GM23338 (cell line): Measurements from ENCODE around the gene TAF4. TPM values are rescaled to one million over a fixed set of nuclear protein-coding genes. Genes with fewer than 3 reads are reported as not detected.

Experiments used
- ATAC-seq: fragments of 200-7000 bp; cut with Tn5 transposase; 3 replicates; pipeline ENCODE4 v1.9.1; 2020
- DNase-seq: peaks from one replicate; pipeline ENCODE4 v3.0.0-alpha.2; 2015; ENCODE audit warnings: low spot score
- H2AFZ ChIP-seq: fragments of 200-600 bp; sonication (generic); 2 replicates; pipeline ENCODE4 v1.8.0; 2016; ENCODE audit warnings: antibody characterized with exemption, mild to moderate bottlenecking, moderate library complexity
- H3F3A ChIP-seq: fragments of 200-600 bp; sonication (generic); replicated peaks from 2 replicates; pipeline ENCODE4 v1.8.0; 2017; ENCODE audit warnings: antibody characterized with exemption, mixed run types, low read depth
- H3K27ac ChIP-seq: fragments of 200-600 bp; sonication (generic); 2 replicates; pipeline ENCODE4 v1.6.1; 2016; ENCODE audit warnings: low read depth
- H3K27me3 ChIP-seq: fragments of 200-600 bp; sonication (generic); 2 replicates; pipeline ENCODE4 v1.8.0; 2016; ENCODE audit warnings: mild to moderate bottlenecking, mixed run types, moderate library complexity; ENCODE audit not compliant: insufficient read depth
- H3K36me3 ChIP-seq: fragments of 200-600 bp; sonication (generic); 2 replicates; pipeline ENCODE4 v1.8.0; 2016; ENCODE audit warnings: mild to moderate bottlenecking; ENCODE audit not compliant: insufficient read depth
- H3K4me1 ChIP-seq: fragments of 200-600 bp; sonication (generic); 2 replicates; pipeline ENCODE4 v1.8.0; 2016; ENCODE audit warnings: mild to moderate bottlenecking, moderate library complexity; ENCODE audit not compliant: insufficient read depth
- H3K4me2 ChIP-seq: fragments of 200-600 bp; sonication (generic); 2 replicates; pipeline ENCODE4 v1.7.1; 2017; ENCODE audit warnings: mixed run types
- H3K4me3 ChIP-seq: fragments of 200-600 bp; sonication (generic); 2 replicates; pipeline ENCODE4 v1.6.1; 2016; ENCODE audit warnings: mixed run types
- H3K79me2 ChIP-seq: fragments of 200-600 bp; sonication (generic); replicated peaks from 2 replicates; pipeline ENCODE4 v1.8.0; 2017; ENCODE audit warnings: mild to moderate bottlenecking; ENCODE audit not compliant: insufficient read depth
- H3K9me2 ChIP-seq: fragments of 200-600 bp; sonication (generic); 2 replicates; pipeline ENCODE4 v1.8.0; 2017; ENCODE audit not compliant: insufficient read depth
- H4K20me1 ChIP-seq: fragments of 200-600 bp; sonication (generic); replicated peaks from 2 replicates; pipeline ENCODE4 v1.8.0; 2017; ENCODE audit warnings: mild to moderate bottlenecking; ENCODE audit not compliant: insufficient read depth
- H3K27ac Mint-ChIP-seq: 2 replicates; pipeline ENCODE4 v1.8.0; 2020; ENCODE audit warnings: inconsistent platforms, mild to moderate bottlenecking, moderate library complexity, mixed read lengths
- H3K27me3 Mint-ChIP-seq: 3 replicates; pipeline ENCODE4 v1.8.0; 2022; ENCODE audit warnings: low read depth, mild to moderate bottlenecking, moderate library complexity, mixed read lengths, inconsistent platforms; ENCODE audit not compliant: insufficient read depth, poor library complexity
- H3K36me3 Mint-ChIP-seq: 3 replicates; pipeline ENCODE4 v1.8.0; 2021; ENCODE audit warnings: low read depth, mild to moderate bottlenecking, inconsistent platforms, moderate library complexity, mixed read lengths
- H3K4me1 Mint-ChIP-seq: 3 replicates; pipeline ENCODE4 v1.8.0; 2020; ENCODE audit warnings: mild to moderate bottlenecking, inconsistent platforms, mixed read lengths
- H3K4me3 Mint-ChIP-seq: 3 replicates; pipeline ENCODE4 v1.8.0; 2021; ENCODE audit warnings: moderate library complexity, mild to moderate bottlenecking, inconsistent platforms, mixed read lengths
- H3K9me3 Mint-ChIP-seq: 3 replicates; pipeline ENCODE4 v1.8.0; 2020; ENCODE audit warnings: moderate library complexity, mild to moderate bottlenecking, inconsistent platforms, mixed read lengths
- CREB1 ChIP-seq: fragments of 250-450 bp; sonication (Bioruptor Pico); IDR thresholded peaks from 2 replicates; pipeline ENCODE4 v1.5.0; 2020; ENCODE audit warnings: low read depth, mild to moderate bottlenecking, moderate library complexity
- CTCF ChIP-seq, 2 experiments: fragments of 200-600 bp in 1 of 2; sonication (generic) in 1 of 2; conservative IDR thresholded peaks; 2 replicates each; pipeline versions ENCODE4 v1.5.1 to v1.6.1; 2016 to 2017; ENCODE audit warnings: antibody characterized with exemption in 2 of 2, low read depth in 2 of 2, mild to moderate bottlenecking in 2 of 2, moderate library complexity in 1 of 2
- ETS1 ChIP-seq: IDR thresholded peaks from 2 replicates; pipeline ENCODE4 v1.6.1; 2016; ENCODE audit warnings: antibody characterized with exemption
- EZH2 ChIP-seq: fragments of 200-600 bp; sonication (generic); IDR thresholded peaks from one replicate; pipeline ENCODE4 v1.8.0; 2017; ENCODE audit warnings: antibody characterized with exemption, mild to moderate bottlenecking, low read depth; ENCODE audit not compliant: unreplicated experiment
- EZH2phosphoT487 ChIP-seq: fragments of 200-600 bp; sonication (generic); IDR thresholded peaks from one replicate; pipeline ENCODE4 v1.8.1; 2018; ENCODE audit warnings: antibody characterized with exemption; ENCODE audit not compliant: unreplicated experiment
- JUNB ChIP-seq: IDR thresholded peaks from one replicate; pipeline ENCODE4 v1.6.1; 2016; ENCODE audit warnings: antibody characterized with exemption; ENCODE audit not compliant: unreplicated experiment
- NANOG ChIP-seq: IDR thresholded peaks from 2 replicates; pipeline ENCODE4 v1.6.1; 2016; ENCODE audit warnings: antibody characterized with exemption, borderline replicate concordance
- POLR2AphosphoS5 ChIP-seq: IDR thresholded peaks from 2 replicates; pipeline ENCODE4 v1.6.1; 2016; ENCODE audit warnings: antibody characterized with exemption, low read depth
- STAT1 ChIP-seq: IDR thresholded peaks from one replicate; pipeline ENCODE4 v1.6.1; 2016; ENCODE audit warnings: antibody characterized with exemption; ENCODE audit not compliant: unreplicated experiment
- ZNF114 ChIP-seq: fragments of 250-450 bp; sonication (Bioruptor Pico); IDR thresholded peaks from 2 replicates; pipeline ENCODE4 v1.5.0; 2020; ENCODE audit warnings: mild to moderate bottlenecking, moderate library complexity
- ZNF331 ChIP-seq: fragments of 250-450 bp; sonication (Bioruptor Pico); IDR thresholded peaks from 2 replicates; pipeline ENCODE4 v1.5.0; 2020; ENCODE audit warnings: low read depth, mild to moderate bottlenecking, moderate library complexity
- polyA plus RNA-seq: library from polyadenylated mRNA; unstranded; fragments of >200 nt; fragmentation: Nextera tagmentation; extraction: Ambion mirVana; gene quantifications from 2 replicates; pipeline ENCODE4 v1.2.1, GENCODE V29; 2016
- total RNA-seq: library from RNA; depleted of rRNA; stranded (reverse); fragments of >200 nt; shearing (Covaris generic); gene quantifications from 2 replicates; pipeline ENCODE4 v1.2.3, GENCODE V29; 2014
- TF ChIP-seq, protein P1 (sequence below): IDR thresholded peaks from one replicate; pipeline ENCODE4 v1.6.1; 2018; ENCODE audit warnings: antibody characterized with exemption; ENCODE audit not compliant: unreplicated experiment
- TF ChIP-seq, protein P2 (sequence below): fragments of 250-450 bp; sonication (Bioruptor Pico); IDR thresholded peaks from 2 replicates; pipeline ENCODE4 v1.5.0; 2020; ENCODE audit warnings: mild to moderate bottlenecking, moderate library complexity

The TAF4 gene
- total and polyA plus RNA-seq, 2 experiments from 2014 or later = 7.2 to 60.0 TPM

GRCh38 chr20:61935926-61936700, 129.6 kb downstream of the TAF4 start:
- DNase-seq = no peak
- H3K27ac Mint-ChIP-seq = no peak overlapping the region

More at GRCh38 chr20:61935926-61936700, 129.6 kb downstream of the TAF4 start:
- H3K4me3 Mint-ChIP-seq = no peak overlapping the region
- H3K4me1 Mint-ChIP-seq = peaks cover 27% of the 10 kb centered on the region
- Histone ChIP-seq H3K4me1 (no peaks in the 10 kb centered on the region), H3K36me3 (no peaks in the 10 kb centered on the region), H2AFZ (no peak overlapping the region), H3F3A (no peaks in the 10 kb centered on the region), H3K79me2 (no peaks in the 10 kb centered on the region), H3K27me3 (no peaks in the 10 kb centered on the region), H4K20me1 (no peaks in the 10 kb centered on the region), H3K9me2 (no peaks in the 10 kb centered on the region), H3K27ac (no peak overlapping the region), H3K4me2 (no peak overlapping the region), H3K4me3 (no peak overlapping the region)
- TF ChIP-seq NANOG (no peak), ZNF331 (CRISPR knock-in tag) (no peak), STAT1 (no peak), EZH2phosphoT487 (no peak), JUNB (no peak), CREB1 (CRISPR knock-in tag) (no peak), ETS1 (no peak), CTCF (conservative IDR thresholded peaks at IDR 0.05; ENCODE audit: low read depth in 2 of 2) (no peak), ZNF114 (CRISPR knock-in tag) (no peak), EZH2 (no peak), POLR2AphosphoS5 (no peak)
- TF ChIP-seq, protein P1, sequence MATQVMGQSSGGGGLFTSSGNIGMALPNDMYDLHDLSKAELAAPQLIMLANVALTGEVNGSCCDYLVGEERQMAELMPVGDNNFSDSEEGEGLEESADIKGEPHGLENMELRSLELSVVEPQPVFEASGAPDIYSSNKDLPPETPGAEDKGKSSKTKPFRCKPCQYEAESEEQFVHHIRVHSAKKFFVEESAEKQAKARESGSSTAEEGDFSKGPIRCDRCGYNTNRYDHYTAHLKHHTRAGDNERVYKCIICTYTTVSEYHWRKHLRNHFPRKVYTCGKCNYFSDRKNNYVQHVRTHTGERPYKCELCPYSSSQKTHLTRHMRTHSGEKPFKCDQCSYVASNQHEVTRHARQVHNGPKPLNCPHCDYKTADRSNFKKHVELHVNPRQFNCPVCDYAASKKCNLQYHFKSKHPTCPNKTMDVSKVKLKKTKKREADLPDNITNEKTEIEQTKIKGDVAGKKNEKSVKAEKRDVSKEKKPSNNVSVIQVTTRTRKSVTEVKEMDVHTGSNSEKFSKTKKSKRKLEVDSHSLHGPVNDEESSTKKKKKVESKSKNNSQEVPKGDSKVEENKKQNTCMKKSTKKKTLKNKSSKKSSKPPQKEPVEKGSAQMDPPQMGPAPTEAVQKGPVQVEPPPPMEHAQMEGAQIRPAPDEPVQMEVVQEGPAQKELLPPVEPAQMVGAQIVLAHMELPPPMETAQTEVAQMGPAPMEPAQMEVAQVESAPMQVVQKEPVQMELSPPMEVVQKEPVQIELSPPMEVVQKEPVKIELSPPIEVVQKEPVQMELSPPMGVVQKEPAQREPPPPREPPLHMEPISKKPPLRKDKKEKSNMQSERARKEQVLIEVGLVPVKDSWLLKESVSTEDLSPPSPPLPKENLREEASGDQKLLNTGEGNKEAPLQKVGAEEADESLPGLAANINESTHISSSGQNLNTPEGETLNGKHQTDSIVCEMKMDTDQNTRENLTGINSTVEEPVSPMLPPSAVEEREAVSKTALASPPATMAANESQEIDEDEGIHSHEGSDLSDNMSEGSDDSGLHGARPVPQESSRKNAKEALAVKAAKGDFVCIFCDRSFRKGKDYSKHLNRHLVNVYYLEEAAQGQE = no peak
- TF ChIP-seq, protein P2, sequence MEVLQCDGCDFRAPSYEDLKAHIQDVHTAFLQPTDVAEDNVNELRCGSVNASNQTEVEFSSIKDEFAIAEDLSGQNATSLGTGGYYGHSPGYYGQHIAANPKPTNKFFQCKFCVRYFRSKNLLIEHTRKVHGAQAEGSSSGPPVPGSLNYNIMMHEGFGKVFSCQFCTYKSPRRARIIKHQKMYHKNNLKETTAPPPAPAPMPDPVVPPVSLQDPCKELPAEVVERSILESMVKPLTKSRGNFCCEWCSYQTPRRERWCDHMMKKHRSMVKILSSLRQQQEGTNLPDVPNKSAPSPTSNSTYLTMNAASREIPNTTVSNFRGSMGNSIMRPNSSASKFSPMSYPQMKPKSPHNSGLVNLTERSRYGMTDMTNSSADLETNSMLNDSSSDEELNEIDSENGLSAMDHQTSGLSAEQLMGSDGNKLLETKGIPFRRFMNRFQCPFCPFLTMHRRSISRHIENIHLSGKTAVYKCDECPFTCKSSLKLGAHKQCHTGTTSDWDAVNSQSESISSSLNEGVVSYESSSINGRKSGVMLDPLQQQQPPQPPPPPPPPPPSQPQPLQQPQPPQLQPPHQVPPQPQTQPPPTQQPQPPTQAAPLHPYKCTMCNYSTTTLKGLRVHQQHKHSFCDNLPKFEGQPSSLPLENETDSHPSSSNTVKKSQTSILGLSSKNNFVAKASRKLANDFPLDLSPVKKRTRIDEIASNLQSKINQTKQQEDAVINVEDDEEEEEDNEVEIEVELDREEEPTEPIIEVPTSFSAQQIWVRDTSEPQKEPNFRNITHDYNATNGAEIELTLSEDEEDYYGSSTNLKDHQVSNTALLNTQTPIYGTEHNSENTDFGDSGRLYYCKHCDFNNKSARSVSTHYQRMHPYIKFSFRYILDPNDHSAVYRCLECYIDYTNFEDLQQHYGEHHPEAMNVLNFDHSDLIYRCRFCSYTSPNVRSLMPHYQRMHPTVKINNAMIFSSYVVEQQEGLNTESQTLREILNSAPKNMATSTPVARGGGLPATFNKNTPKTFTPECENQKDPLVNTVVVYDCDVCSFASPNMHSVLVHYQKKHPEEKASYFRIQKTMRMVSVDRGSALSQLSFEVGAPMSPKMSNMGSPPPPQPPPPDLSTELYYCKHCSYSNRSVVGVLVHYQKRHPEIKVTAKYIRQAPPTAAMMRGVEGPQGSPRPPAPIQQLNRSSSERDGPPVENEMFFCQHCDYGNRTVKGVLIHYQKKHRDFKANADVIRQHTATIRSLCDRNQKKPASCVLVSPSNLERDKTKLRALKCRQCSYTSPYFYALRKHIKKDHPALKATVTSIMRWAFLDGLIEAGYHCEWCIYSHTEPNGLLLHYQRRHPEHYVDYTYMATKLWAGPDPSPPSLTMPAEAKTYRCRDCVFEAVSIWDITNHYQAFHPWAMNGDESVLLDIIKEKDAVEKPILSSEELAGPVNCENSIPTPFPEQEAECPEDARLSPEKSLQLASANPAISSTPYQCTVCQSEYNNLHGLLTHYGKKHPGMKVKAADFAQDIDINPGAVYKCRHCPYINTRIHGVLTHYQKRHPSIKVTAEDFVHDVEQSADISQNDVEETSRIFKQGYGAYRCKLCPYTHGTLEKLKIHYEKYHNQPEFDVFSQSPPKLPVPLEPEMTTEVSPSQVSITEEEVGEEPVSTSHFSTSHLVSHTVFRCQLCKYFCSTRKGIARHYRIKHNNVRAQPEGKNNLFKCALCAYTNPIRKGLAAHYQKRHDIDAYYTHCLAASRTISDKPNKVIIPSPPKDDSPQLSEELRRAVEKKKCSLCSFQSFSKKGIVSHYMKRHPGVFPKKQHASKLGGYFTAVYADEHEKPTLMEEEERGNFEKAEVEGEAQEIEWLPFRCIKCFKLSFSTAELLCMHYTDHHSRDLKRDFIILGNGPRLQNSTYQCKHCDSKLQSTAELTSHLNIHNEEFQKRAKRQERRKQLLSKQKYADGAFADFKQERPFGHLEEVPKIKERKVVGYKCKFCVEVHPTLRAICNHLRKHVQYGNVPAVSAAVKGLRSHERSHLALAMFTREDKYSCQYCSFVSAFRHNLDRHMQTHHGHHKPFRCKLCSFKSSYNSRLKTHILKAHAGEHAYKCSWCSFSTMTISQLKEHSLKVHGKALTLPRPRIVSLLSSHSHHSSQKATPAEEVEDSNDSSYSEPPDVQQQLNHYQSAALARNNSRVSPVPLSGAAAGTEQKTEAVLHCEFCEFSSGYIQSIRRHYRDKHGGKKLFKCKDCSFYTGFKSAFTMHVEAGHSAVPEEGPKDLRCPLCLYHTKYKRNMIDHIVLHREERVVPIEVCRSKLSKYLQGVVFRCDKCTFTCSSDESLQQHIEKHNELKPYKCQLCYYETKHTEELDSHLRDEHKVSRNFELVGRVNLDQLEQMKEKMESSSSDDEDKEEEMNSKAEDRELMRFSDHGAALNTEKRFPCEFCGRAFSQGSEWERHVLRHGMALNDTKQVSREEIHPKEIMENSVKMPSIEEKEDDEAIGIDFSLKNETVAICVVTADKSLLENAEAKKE = no peak
- no peaks in the 10 kb centered on the region; the same call in 2 of the 3 replicates for H3K36me3 Mint-ChIP-seq
- H3K27me3 Mint-ChIP-seq = peaks cover 15% of the 10 kb centered on the region
- no peak for ATAC-seq
- no peaks in the 10 kb centered on the region; the same call in 2 of the 3 replicates for H3K9me3 Mint-ChIP-seq
